ENCODE results near the gene EXOC1L.

The EXOC1L gene

DNA sequence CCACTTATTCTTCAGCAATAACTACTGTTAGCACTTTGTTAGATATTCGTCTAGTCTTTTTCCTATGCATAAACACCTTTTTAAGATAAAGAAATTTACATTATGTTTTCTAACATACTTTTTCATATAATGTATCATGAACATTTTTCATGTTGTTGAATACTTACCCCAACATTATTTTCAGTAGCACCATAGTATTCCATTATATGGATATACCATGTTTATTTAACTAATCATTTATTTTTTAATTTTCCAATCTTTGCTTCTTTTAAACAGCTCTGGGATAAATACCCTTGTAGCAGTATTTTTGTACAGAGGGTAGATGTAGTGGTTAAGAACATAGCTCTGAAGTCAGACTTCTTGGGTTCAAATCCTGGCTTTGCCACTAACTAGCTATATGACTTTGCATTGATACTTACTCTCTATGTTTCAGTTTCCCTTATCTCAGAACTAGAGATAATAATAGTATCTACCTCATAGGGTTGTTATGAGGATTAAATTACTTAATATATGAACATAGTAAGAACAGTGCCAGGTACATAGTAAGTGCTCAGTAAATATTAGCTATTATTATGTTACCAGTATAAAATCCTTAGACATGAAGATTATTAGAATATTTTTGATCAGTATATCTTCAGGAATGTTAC, 45.1 kb downstream of the EXOC1L start:
- H3K27me3 ChIP-seq (ENCODE audit: insufficient read depth, low read length) = no peaks in the 10 kb centered on the region
- H3K9ac ChIP-seq (ENCODE audit: low read depth, low read length) = no peak overlapping the region
- H3K4me1 ChIP-seq (ENCODE audit: insufficient read depth, low read length) = no peaks in the 10 kb centered on the region
- WGBS = no CpG with 5 or more reads among the region's 1 CpG
- peaks cover 47% of the 10 kb centered on the region for H3K36me3 ChIP-seq (ENCODE audit: insufficient read depth, low read length)
- H3K9me3 ChIP-seq (ENCODE audit: insufficient read depth, low read depth, low read length) = no peaks in the 10 kb centered on the region
- H3K4me3 ChIP-seq (ENCODE audit: low read length) = no peak overlapping the region
- H3K27ac ChIP-seq (ENCODE audit: low read depth, low read length) = no peak overlapping the region

DNA sequence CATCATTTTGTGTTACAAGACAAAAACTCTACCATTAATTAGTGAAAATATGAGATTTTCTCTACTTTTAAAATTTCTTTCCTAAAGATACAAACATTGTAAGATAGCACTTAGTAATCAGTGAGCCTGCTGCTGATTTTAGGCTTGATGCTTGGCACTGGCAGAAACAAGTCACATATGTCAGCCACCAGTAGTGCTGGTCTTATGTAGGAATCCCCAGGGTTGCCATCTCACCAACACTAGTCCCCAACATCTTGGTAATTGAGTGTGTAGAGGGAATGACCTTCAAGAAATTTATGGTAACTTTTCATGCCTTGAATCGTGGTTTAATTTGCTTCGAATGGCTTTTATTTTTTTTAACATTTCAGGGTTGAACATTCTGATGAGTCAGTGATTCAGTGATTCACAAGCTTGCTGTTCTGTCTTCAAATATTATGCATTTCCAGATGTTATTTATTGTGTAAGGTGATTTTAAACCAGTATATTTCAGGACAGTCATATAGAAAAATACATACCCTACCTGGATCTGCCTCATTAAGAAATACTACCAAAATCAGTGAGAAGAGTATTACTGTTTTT, 45.7 kb downstream of the EXOC1L start:
- Histone ChIP-seq H3K4me1 (ENCODE audit: insufficient read depth, low read length) (no peaks in the 10 kb centered on the region), H3K9me3 (ENCODE audit: insufficient read depth, low read depth, low read length) (no peaks in the 10 kb centered on the region), H3K9ac (ENCODE audit: low read depth, low read length) (no peak overlapping the region), H3K27me3 (ENCODE audit: insufficient read depth, low read length) (no peaks in the 10 kb centered on the region), H3K36me3 (ENCODE audit: insufficient read depth, low read length) (peaks cover 47% of the 10 kb centered on the region), H3K27ac (ENCODE audit: low read depth, low read length) (no peak overlapping the region), H3K4me3 (ENCODE audit: low read length) (no peak overlapping the region)
- 94% methylated on average over 2 of the region's 2 CpGs for WGBS

DNA sequence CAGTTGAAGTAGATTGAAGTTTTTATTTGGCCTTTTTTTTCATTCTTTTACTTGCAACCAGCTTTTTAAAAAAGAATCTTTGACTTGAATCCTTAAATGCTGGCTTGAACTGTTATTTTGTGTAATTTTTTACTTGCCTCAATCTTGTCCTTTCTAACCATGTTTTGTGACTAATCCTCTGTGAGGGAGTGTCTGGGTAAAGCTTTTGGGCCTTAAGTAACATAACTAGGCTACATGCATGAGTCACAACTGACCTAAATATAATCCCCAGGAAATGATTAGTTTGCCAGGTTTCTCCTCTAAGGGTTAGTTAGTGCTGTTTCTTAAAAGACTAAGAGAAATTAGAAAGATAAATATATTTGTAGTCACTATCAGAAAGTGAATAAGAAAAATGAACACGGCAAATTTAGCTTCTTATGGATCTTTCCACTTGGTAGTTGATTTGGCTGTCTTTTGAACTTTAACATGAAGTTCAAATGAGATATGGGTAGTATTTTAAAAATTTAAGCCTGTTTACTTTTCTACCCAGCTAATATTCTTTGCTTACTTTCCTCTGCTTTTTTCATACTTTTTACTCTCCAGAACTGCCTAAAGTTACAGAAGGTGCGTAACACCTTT, 46.8 kb downstream of the EXOC1L start:
- H3K9me3 ChIP-seq (ENCODE audit: insufficient read depth, low read depth, low read length) = no peaks in the 10 kb centered on the region
- no peaks in the 10 kb centered on the region for H3K27me3 ChIP-seq (ENCODE audit: insufficient read depth, low read length)
- H3K27ac ChIP-seq (ENCODE audit: low read depth, low read length) = no peak overlapping the region
- no peak overlapping the region for H3K9ac ChIP-seq (ENCODE audit: low read depth, low read length)
- H3K4me3 ChIP-seq (ENCODE audit: low read length) = no peak overlapping the region
- H3K36me3 ChIP-seq (ENCODE audit: insufficient read depth, low read length) = peaks cover 49% of the 10 kb centered on the region
- WGBS = 76% methylated on average over 1 of the region's 2 CpGs
- no peaks in the 10 kb centered on the region for H3K4me1 ChIP-seq (ENCODE audit: insufficient read depth, low read length)

DNA sequence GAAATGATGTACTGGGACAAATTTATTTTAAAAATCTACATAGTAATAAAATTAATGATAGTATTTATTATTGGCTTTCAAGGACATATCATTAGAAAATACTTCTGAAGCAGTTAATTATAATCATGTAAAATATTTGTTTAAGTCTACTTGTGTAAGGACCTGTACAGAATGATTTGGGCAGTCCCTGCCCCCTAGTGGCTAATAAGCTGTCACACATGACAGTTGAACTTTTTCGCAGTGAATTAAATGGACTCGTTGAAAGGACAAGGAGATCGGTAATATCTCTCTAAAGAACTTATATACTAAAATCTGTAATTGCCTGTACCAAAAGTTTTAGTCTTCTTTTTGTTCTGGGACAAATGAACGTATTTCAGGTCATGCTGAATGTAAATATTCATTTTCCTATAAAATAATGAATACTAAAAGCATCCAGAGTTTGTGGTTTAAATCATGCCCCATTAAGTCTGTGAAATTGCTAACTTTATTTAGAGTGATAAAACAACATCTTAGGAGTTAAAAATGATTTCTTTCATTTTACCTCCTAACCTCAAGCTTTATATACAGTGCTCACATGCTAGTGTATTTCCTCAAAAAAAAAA, 47.5 kb downstream of the EXOC1L start:
- Histone ChIP-seq H3K27me3 (ENCODE audit: insufficient read depth, low read length) (no peaks in the 10 kb centered on the region), H3K4me1 (ENCODE audit: insufficient read depth, low read length) (no peaks in the 10 kb centered on the region), H3K9me3 (ENCODE audit: insufficient read depth, low read depth, low read length) (no peaks in the 10 kb centered on the region), H3K9ac (ENCODE audit: low read depth, low read length) (no peak overlapping the region), H3K27ac (ENCODE audit: low read depth, low read length) (no peak overlapping the region), H3K4me3 (ENCODE audit: low read length) (no peak overlapping the region), H3K36me3 (ENCODE audit: insufficient read depth, low read length) (peaks cover 54% of the 10 kb centered on the region)
- 65% methylated on average over 2 of the region's 4 CpGs for WGBS

DNA sequence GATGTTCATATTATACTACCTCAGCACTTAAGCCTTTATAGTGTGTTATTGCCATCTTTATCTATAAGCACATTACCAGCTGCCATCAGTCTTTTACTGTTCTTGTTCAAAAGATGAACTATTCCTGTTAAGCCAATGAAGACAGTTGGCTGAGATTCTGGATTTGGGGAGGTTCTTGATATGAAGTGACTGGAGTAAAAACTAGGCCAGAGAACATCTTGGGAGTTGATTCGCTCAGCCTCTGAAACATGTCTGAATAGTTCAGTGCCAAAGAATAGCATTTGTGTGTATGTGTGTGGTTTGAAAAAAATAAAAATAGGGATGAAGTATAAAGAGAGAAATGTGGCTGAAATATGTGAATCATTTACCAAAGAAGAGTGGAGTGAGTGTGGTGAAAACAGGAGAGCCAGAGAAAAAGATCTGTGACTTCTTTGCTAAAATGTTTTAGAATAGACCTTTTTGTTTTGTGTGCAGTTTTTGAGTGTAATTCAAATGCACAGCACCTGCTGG, 49.0 kb downstream of the EXOC1L start:
- WGBS = 98% methylated on average over 1 of the region's 1 CpG
- Histone ChIP-seq H3K36me3 (ENCODE audit: insufficient read depth, low read length) (peaks cover 60% of the 10 kb centered on the region), H3K27ac (ENCODE audit: low read depth, low read length) (no peak overlapping the region), H3K9me3 (ENCODE audit: insufficient read depth, low read depth, low read length) (no peaks in the 10 kb centered on the region), H3K4me3 (ENCODE audit: low read length) (no peak overlapping the region), H3K9ac (ENCODE audit: low read depth, low read length) (no peak overlapping the region), H3K27me3 (ENCODE audit: insufficient read depth, low read length) (no peaks in the 10 kb centered on the region), H3K4me1 (ENCODE audit: insufficient read depth, low read length) (no peaks in the 10 kb centered on the region)

DNA sequence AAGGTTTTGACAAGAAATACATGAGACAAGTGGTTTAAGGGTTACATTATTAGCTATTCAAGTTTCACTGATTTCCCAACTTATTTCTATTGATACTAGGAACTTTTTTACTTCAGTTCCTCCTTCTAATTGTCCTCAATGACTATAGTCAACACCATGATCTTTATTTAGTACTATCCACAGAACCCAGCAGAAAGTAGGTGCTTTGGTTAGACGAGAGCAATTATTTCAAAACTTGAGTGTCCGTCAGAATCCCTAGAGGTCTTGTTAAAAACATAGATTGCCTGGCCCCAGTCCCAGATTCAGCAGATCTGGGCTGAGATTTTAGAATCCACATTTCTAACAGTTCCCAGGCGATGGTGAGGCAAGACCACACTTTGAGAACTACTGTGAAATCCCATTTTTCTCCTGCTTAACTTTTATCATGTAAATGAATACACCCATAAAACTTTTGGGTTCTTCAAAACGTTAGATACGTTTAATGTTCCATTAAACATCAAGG, 51.8 kb downstream of the EXOC1L start:
- no peak overlapping the region for H3K4me3 ChIP-seq (ENCODE audit: low read length)
- no peaks in the 10 kb centered on the region for H3K27me3 ChIP-seq (ENCODE audit: insufficient read depth, low read length)
- no peak overlapping the region for H3K27ac ChIP-seq (ENCODE audit: low read depth, low read length)
- H3K36me3 ChIP-seq (ENCODE audit: insufficient read depth, low read length) = peaks cover 50% of the 10 kb centered on the region
- no peak overlapping the region for H3K9ac ChIP-seq (ENCODE audit: low read depth, low read length)
- 92% methylated on average over 5 of the region's 5 CpGs for WGBS
- H3K9me3 ChIP-seq (ENCODE audit: insufficient read depth, low read depth, low read length) = no peaks in the 10 kb centered on the region
- H3K4me1 ChIP-seq (ENCODE audit: insufficient read depth, low read length) = no peaks in the 10 kb centered on the region

DNA sequence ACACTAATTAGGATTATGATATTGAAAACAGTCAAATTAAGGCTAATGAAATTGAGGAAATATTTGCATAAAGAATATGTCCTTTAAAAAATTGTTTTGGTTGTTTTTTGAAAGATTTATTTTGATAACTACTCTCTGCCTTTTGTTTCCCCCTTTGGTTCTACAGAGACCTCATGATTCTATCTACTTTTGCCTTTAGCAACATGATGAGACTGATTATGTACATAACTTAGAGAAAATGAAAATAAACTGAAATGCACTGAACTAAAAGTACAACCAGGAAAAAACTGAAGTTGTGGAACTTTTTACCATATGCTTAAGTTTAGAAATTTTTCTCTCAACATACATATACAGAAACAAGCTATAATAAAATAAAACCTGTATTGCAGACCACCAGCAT, 55.2 kb downstream of the EXOC1L start:
- no peak overlapping the region for H3K9ac ChIP-seq (ENCODE audit: low read depth, low read length)
- H3K27ac ChIP-seq (ENCODE audit: low read depth, low read length) = no peak overlapping the region
- no peaks in the 10 kb centered on the region for H3K9me3 ChIP-seq (ENCODE audit: insufficient read depth, low read depth, low read length)
- no peaks in the 10 kb centered on the region for H3K4me1 ChIP-seq (ENCODE audit: insufficient read depth, low read length)
- no peaks in the 10 kb centered on the region for H3K27me3 ChIP-seq (ENCODE audit: insufficient read depth, low read length)
- no peak overlapping the region for H3K4me3 ChIP-seq (ENCODE audit: low read length)
- peaks cover 50% of the 10 kb centered on the region for H3K36me3 ChIP-seq (ENCODE audit: insufficient read depth, low read length)

DNA sequence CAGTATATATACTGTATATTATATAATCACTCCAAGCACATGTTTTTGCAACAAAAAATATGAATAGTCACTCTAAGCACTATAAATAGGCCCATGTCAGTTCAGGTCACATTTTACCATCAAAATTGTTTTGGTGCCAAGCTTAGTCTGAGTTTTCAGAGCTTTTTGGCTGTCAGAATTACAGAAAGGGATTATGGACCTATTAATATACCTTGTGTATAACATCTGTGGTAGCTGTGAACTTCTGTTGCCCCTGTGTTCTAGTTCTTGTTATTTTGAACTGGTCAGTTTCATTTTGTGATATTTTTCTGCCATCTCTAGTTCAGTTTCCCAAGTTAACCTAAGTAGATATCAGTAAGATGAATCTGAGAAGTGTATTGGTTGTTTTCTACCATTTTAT, 56.8 kb downstream of the EXOC1L start:
- Histone ChIP-seq H3K4me1 (ENCODE audit: insufficient read depth, low read length) (peaks cover 2% of the 10 kb centered on the region; the same call in 1 of the 2 replicates), H3K4me3 (ENCODE audit: low read length) (no peak overlapping the region), H3K36me3 (ENCODE audit: insufficient read depth, low read length) (peaks cover 41% of the 10 kb centered on the region), H3K9ac (ENCODE audit: low read depth, low read length) (no peak overlapping the region), H3K27me3 (ENCODE audit: insufficient read depth, low read length) (no peaks in the 10 kb centered on the region), H3K9me3 (ENCODE audit: insufficient read depth, low read depth, low read length) (no peaks in the 10 kb centered on the region), H3K27ac (ENCODE audit: low read depth, low read length) (no peak overlapping the region)

DNA sequence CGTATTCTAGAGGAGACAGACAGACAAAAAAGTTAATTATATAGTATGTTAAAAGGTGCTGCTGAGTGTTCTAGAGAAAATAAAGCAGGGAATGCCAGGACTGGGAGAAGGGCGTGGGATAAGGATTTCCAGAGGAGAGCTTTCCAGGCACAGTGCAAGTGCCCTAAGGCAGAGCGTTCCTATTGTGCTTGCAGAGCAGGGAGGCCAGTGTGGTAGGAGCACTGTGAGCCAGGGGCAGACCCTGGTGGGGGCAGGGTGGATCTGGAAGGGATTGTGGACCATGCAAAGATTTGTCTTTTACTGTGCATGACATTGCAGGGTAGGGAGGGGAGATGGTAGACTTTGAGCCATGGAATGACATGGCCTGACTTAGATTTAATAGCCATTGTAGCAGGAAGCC, 59.6 kb downstream of the EXOC1L start:
- Histone ChIP-seq H3K9ac (ENCODE audit: low read depth, low read length) (no peak overlapping the region), H3K36me3 (ENCODE audit: insufficient read depth, low read length) (peaks cover 31% of the 10 kb centered on the region), H3K27me3 (ENCODE audit: insufficient read depth, low read length) (no peaks in the 10 kb centered on the region), H3K27ac (ENCODE audit: low read depth, low read length) (no peak overlapping the region), H3K4me1 (ENCODE audit: insufficient read depth, low read length) (peaks cover 15% of the 10 kb centered on the region), H3K4me3 (ENCODE audit: low read length) (no peak overlapping the region), H3K9me3 (ENCODE audit: insufficient read depth, low read depth, low read length) (no peaks in the 10 kb centered on the region)
- WGBS = 86% methylated on average over 3 of the region's 3 CpGs

DNA sequence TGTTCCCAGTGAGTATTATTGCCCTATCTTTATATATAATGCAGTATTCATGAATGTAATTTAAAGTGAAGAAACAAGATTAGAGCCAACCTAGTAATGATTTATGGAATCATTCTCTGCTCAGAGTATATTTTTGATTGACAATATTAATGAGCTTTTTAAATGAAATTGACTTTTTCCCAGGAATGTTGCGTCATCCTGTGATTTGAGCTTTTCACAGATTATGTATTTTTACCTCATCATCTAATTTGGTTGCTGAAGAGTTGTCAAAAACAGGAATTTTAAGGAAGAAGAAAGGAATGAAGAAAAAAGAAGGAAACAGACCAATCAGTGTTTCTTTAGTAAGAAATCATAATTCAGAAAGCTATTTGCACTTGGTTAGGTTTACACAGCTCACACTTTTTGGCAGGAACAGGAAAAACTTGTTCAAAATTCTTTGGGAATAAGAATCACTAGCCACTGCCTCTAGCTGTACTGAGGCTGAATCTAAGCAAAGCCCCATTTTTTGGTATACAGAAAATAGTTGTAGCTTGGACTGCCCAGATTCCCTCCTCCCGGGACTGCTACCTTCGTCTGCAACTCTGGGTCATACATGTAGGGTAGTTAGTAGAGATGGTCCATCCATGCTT, 61.2 kb downstream of the EXOC1L start:
- no peak overlapping the region for H3K4me3 ChIP-seq (ENCODE audit: low read length)
- H3K9me3 ChIP-seq (ENCODE audit: insufficient read depth, low read depth, low read length) = no peaks in the 10 kb centered on the region
- WGBS = 100% methylated on average over 3 of the region's 3 CpGs
- peaks cover 31% of the 10 kb centered on the region for H3K36me3 ChIP-seq (ENCODE audit: insufficient read depth, low read length)
- no peaks in the 10 kb centered on the region for H3K27me3 ChIP-seq (ENCODE audit: insufficient read depth, low read length)
- no peak overlapping the region for H3K27ac ChIP-seq (ENCODE audit: low read depth, low read length)
- no peak overlapping the region for H3K9ac ChIP-seq (ENCODE audit: low read depth, low read length)
- H3K4me1 ChIP-seq (ENCODE audit: insufficient read depth, low read length) = peaks cover 21% of the 10 kb centered on the region

All from HUES64 (cell line).